GM04503 (cell line): ENCODE data around the gene SLCO2A1.

Source experiments
- DNase-seq: peaks from one replicate; pipeline ENCODE4 v3.0.0-alpha.2; 2012; ENCODE audit warnings: low read depth

The SLCO2A1 gene

GRCh38 chr3:133980035-133980434, 49.7 kb downstream of the SLCO2A1 start:
- no peak for DNase-seq

- no peak for DNase-seq
These were observed 50.2 kb downstream of the SLCO2A1 start for GRCh38 chr3:133979553-133979952.

- DNase-seq: no peak
These were observed 52.2 kb downstream of the SLCO2A1 start for GRCh38 chr3:133977568-133977967.

GRCh38 chr3:133973249-133973980, 56.3 kb downstream of the SLCO2A1 start:
- peak; percentile 49 for DNase-seq

- no peak for DNase-seq
These were observed 57.6 kb downstream of the SLCO2A1 start for GRCh38 chr3:133972156-133972555.

GRCh38 chr3:133970916-133971315, 58.8 kb downstream of the SLCO2A1 start:
- DNase-seq: no peak

- no peak for DNase-seq
These were observed 59.4 kb downstream of the SLCO2A1 start for GRCh38 chr3:133970339-133970738.

- DNase-seq: no peak
These were observed 61.5 kb downstream of the SLCO2A1 start for GRCh38 chr3:133967992-133968892.

- no peak for DNase-seq
These were observed 62.8 kb downstream of the SLCO2A1 start for GRCh38 chr3:133966954-133967353.

- no peak for DNase-seq
These were observed 63.8 kb downstream of the SLCO2A1 start for GRCh38 chr3:133965906-133966305.

- DNase-seq: peak; percentile 50
These were observed 64.6 kb downstream of the SLCO2A1 start for GRCh38 chr3:133965013-133965570.

- no peak for DNase-seq
These were observed 65.2 kb downstream of the SLCO2A1 start for GRCh38 chr3:133964547-133964946.

GRCh38 chr3:133963657-133964396, 65.9 kb downstream of the SLCO2A1 start:
- DNase-seq: no peak

- DNase-seq: peak; percentile 40
These were observed 66.9 kb downstream of the SLCO2A1 start for GRCh38 chr3:133962849-133963248.

- DNase-seq: no peak
These were observed 71.5 kb downstream of the SLCO2A1 start for GRCh38 chr3:133958071-133958805.

GRCh38 chr3:133956982-133957381, 72.7 kb downstream of the SLCO2A1 start:
- DNase-seq: no peak

- DNase-seq: no peak
These were observed 73.4 kb downstream of the SLCO2A1 start for GRCh38 chr3:133956353-133956752.

GRCh38 chr3:133955892-133956291, 73.8 kb downstream of the SLCO2A1 start:
- DNase-seq: no peak

GRCh38 chr3:133954717-133955360, 74.9 kb downstream of the SLCO2A1 start:
- DNase-seq: no peak

GRCh38 chr3:133953297-133953696, 76.4 kb downstream of the SLCO2A1 start:
- no peak for DNase-seq

GRCh38 chr3:133949438-133949837, 80.3 kb downstream of the SLCO2A1 start:
- no peak for DNase-seq
